Transverse colon (tissue), 1 donor: ENCODE measurements around the gene AARS2.

ENCODE experiments used
- EP300 ChIP-seq: sonication (generic); formaldehyde crosslinking; IDR thresholded peaks from one replicate; pipeline ENCODE4 v1.6.1; 2017; ENCODE audit warnings: antibody characterized with exemption, low read depth
- POLR2A ChIP-seq: fragments of 450-650 bp; IDR thresholded peaks from one replicate; pipeline ENCODE4 v1.6.1; 2016; ENCODE audit warnings: antibody characterized with exemption, mild to moderate bottlenecking, moderate library complexity

GRCh38 chr6:44315516-44315915 is 2.4 kb upstream of the AARS2 start:
- TF ChIP-seq EP300: no peak
- TF ChIP-seq POLR2A: no peak
